Activated naive CD4-positive, alpha-beta T cell treated with Interleukin-2 at 50 U/mL for 16 hours (primary cell): Measurements from ENCODE around the gene ARFGAP1.

Experiments used
- DNase-seq: peaks from one replicate; pipeline ENCODE4 v3.0.0-alpha.2; 2020

The ARFGAP1 gene

DNA sequence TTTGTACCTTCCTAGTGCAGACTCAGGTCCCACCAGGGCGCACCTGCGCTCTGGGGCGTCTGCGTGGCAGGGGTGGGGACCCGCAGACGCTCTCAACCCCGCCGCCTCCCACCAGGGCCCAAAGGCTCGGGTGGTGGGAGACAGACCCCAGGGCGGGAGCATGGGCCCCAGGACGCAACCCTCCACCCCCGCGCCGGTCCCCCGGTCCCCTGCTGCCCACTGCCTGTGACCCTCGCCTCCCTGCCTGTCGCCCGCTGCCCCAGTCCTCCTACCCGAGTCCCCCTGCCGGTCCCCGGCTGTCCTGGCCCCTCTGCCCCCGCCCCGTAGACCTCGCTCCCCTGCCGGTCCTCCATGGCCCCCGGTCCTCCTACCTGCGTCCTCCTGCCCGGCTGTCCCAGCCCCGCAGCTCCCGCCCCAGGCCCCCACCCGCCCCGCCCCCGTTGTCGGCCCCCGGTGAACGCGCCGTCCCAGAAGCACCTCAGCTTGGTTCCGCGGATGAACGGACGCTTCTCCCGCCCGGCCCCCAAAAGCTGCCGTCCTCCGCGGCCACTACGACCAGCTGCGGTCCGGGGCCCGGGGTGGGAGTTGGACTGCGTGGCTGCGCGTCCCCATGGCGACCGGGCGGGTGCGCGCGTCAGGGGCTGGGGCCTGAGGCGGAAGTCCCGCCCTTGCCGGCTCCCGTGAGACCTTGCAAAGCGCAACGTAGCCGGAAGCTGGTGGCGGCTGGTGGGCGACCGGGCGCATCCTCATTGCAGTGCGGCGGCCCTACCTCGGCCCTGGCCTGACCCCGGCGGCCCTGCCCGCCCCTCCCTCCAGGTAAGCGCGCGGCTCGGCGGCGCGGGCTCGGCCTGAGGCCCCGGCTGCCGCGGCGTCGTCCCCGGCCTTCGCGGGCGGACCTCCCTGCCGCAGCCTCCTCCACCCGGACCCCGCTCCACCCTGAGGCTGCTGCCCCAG, at the start of gene ARFGAP1:
Gene ARFGAP1 (plus strand): TSS at position 709 of the 954 bp plus-strand sequence. CDS start 2,768 bp downstream, outside the sequence.
- peak; percentile 94 for DNase-seq

DNA sequence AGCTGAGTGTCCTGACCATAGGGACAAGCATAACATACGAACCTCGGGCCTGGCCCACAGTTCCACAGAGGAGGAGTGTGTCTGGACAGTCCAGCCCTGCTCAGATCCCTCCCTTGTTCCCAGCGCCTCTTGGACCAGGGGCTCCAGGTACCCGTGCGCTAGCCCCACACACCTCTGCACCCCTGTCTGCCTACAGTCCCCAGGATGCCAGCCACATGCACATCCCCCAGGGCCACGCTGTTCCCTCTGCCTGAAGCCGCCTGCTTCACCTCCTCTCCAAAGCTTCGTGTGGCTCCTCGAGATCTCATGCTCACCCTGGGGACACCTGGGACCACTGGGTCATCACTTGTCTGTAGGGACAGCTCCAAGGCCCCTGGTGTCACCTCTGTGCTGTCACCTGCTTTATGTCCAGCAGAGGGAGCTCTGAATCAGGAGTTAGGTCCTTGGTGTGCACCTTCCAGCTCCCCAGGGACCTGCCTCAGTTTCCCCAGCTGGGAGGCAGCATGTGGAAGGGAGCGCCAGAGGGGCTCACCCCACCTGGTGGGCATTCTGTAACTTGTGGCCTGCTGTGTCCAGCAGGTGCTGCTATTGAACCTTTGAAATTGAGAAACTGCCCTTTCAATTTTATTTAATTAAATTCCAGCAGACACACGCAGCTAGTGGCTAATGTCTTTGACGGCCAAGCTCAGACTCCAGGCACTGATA, 49.3 kb upstream of the ARFGAP1 start:
- peak; percentile 49 for DNase-seq

DNA sequence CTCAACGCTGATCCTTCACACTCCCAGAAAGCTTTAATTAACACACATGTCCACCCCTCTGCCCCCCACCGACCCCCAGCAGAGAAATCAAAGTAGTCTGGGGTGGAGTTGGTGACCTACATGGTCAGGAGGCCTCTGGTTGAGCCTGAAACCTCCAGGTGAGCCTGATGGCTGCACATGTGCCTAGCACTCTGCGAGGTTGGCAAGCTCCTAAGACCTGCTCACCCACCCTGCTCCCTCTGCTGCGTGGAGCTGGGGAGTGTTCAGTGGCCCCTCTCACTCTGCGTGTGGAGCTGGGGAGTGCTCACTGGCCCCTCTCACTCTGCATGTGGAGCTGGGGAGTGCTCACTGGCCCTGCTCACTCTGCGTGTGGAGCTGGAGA, 48.8 kb upstream of the ARFGAP1 start:
- DNase-seq, result no peak

DNA sequence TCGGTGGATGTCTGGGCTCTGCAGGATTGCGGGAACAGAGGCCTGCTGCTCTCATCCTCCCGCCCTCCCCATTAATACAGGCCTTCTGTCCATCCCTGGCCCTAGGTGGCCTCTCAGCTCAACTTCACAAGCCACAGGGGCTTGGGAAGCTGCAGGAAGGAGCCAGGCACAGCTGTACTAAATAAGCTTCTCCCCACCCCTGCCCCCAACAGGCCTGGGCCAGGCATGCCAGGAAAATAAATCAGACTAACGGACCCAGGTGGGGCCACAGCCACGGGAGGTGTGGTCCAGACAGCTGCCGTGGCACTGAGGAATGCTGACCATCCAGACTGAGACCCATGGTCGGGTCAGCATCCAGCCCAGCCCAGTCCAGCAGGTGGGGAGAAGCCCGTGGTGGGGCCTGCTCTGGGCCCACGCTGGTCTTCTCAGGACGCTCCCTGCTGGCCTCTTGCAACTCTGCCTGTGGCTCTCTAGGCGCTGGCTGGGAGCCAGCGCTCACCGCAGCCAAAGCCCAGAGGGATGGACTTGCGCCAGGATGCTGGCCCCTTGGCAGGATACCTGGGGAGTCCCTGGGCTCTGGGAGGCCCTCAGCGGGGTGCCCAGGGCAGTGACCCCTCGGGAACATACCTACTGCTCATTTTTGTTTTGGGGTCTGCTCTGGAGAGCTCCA, 48.1 kb upstream of the ARFGAP1 start:
- no peak for DNase-seq

DNA sequence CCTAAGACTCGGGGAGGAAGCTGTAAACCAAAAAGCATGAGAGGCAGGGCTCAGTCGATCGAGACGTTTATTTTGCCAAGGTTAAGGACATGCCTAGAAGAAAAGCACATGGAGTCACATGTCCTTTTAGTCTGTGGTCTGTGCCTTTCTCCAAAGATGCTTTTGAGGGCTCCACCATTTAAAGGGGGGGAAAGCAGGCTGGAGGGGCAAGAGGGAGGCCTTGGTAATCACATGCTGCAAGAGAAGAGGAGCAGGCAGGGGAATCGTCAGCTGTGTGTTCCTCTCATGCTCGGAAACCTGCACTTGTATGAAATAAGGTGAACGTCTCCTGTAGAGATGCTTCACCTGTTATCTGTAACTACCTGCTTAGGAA, 47.5 kb upstream of the ARFGAP1 start:
- DNase-seq, result no peak

DNA sequence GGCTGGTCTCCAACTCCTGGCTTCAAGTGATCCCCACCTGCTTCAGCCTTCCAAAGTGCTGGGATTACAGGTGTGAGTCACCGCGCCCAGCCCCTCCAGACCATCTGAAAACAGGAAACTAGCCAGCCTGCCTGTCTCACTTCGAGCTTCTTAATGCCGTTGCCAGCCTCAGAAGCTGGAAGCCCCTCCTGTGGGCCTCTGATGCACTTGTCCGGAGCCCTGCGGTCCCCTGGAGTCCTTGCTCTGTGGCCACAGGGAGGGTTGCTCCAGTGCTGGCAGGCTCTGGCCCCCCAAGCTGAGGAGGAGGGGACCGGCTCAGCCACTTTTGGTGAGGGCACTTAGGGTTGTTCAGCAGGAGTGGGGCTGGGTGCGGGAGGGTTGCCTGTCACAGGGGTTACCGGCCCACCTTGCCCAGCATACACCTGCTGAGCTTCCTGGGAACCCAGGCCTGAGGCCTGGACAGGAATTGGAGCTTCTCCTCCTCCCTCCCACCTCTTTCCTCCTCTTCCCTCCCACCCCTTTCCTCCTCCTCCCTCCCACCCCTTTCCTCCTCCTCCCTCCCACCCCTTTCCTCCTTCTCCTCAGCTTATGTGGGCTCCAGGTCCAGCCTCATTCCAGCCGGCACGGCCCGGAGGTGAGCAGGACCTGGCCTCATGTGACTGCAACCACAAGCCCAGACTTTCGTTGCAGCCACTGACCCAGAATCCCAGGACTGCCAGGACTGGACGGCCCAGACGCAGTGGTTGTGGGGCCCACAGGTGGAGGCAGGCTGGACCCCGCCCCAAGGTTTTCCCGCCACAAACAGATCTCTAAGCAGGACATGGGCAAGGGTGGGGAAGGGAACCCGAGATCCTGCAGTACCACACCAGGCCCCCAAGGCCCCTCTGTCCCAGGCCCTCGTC, 46.3 kb upstream of the ARFGAP1 start:
- no peak for DNase-seq

DNA sequence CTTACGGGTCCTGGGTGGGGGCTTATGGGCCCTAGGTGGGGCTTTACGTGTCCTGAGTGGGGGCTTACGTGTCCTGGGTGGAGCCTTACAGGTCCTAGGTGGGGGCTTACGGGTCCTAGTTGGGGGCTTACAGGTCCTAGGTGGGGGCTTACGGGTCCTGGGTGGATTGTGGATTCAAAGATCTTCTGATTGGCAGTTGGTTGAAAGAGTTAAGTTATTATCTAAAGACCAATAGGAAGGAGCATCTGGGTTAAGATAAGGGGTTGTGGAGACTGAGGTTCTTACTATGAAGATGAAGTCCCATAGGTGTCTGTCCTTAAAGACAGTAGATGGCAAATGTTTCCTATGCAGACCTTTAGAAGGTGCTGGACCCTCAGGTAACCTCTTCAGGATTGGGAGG, 45.4 kb upstream of the ARFGAP1 start:
- no peak for DNase-seq

DNA sequence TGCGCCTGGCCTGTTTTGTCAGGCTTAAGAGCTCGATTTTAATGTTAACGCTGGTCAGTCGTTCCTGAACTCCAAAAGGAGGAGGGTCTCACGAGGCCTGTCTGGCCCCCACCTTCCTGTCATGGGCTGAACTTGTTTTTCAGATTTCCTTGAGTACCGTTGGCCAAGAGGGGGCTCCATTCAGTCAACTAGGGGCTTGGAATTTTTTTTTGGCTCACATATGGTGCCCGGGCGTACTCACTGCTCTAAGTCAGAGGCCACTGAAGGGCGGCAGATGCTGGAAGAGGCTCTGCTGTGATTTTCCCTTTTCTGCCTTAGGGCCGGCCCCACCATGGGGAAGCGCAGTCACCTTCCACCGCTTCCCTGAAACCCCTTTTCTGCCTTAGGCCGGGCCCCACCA, 43.8 kb upstream of the ARFGAP1 start:
- DNase-seq, result no peak

DNA sequence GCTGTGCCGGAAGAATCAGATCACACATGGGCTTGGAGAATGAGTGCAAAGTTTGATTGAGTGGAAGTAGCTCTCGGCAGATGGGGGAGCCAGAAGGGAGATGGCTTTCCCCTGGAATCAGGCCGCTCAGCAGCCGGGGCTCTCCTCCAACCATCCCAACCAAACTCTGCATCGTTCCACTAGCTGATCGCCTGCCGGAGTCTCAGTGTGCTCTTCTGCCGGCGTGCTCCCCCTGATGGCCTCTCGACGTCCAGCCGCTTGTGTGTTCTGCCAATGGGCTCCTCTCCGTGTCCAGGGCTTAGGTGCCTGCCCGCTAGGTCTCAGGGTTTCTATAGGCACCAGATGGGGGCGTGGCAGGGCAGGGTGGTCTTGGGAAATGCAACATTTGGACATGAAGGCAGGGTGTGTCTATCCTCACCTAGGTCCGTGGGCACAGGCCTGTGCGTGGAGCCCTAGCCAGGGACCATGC, 41.8 kb upstream of the ARFGAP1 start:
- no peak for DNase-seq

DNA sequence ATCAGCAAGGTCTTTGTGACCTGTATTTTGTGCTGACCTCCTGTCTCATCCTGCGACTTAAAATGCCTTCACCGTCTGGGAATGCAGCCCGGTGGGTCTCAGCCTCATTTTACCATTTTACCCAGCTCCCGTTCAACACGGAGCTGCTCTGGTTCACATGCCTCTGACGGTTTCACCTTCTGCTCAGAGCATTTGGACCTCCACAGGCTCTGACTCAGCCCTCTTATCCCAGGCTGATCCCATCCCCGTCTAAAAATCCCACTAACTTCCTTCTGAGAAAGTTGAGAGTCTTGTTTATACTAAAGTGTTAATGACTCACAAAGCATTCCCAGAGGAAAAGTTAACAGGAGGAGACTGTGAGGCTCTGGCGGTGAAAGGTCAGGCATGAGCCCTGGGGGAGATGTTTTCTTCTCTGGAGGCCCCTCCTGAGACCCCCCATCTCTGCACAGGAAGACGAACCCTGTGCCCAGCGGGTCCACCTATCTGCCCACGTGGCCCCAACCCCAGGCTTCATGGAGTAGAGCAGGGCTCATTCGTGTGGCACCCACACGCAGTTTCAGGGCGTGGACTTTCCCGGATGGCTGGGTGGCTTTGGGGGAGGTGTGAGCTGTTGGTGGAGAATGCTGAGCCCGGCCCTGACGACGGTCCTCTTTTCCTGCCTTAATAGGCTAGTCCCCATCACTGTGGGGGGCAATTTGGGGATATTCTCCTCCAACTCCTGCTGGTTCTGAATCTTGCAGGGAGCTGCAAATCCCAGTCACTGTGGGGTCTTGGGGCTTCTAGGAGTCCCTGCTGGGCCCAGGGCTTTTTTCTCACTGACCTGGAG, 40.2 kb upstream of the ARFGAP1 start:
- DNase-seq, result no peak

DNA sequence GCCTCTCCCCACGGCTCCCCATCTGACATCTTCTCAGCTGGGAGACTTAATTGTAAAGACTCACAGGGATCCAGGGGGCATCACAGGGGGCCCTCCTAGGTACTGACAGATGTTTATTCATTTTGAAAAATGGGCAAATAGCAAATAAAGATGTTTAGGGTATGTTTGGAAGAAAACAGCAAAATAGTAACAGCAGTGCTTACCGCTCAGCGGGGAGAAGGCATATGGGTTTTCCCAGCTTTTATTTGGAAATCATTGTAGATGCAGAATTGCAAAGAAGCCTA, 39.6 kb upstream of the ARFGAP1 start:
- no peak for DNase-seq

DNA sequence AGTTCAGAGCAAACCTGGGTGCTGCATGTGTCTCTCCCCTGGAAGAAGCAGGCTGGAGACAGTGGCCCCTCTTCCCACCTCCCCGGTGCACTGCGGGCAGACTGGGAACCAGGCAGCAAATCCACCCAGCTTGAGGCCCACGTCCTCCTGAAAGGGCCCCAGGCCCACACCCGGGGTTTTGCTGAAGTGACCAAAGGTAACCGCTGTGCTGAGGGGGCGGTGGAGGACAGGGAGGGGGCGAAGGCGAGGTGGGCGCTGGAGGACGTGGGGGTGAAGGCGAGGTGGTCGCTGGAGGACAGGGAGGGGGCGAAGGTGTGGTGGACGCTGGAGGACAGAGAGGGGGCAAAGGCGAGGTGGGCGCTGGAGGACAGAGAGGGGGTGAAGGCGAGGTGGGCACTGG, 38.7 kb upstream of the ARFGAP1 start:
- no peak for DNase-seq

DNA sequence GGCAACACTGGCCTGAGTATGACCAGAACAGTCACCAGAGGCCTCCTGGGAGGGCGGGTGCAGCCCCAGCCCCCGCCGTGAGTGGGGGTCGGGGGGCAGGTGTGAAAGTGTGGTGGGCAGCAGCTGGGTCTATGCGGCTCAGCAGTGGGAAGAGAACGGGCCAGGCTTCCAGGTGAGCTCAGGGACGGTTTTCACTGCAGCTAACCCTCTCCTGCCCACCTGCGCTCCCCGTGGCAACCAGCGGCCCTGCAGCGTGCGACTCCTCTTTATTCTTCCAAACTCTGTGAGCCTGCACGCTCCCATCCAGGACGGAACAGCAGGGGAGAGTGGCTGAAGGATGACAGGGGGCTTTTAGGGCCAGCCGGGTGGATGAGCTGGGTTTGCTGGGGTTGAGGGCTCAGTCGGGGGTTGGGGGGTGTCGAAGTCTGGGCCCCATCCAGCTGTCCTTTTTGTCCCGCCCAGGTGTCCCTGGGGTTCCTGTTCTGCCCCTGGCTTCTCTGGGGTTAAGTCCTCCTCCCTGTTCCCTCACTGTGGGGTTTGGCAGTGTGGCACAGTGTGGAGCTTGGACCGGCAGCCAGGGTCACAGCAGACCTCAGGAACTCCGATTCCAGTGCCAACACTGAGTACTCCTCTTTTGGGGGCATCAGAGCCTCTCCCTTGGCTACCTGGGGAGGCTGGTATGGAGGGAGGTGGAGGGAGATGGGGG, 37.8 kb upstream of the ARFGAP1 start:
- DNase-seq, result peak; percentile 18

DNA sequence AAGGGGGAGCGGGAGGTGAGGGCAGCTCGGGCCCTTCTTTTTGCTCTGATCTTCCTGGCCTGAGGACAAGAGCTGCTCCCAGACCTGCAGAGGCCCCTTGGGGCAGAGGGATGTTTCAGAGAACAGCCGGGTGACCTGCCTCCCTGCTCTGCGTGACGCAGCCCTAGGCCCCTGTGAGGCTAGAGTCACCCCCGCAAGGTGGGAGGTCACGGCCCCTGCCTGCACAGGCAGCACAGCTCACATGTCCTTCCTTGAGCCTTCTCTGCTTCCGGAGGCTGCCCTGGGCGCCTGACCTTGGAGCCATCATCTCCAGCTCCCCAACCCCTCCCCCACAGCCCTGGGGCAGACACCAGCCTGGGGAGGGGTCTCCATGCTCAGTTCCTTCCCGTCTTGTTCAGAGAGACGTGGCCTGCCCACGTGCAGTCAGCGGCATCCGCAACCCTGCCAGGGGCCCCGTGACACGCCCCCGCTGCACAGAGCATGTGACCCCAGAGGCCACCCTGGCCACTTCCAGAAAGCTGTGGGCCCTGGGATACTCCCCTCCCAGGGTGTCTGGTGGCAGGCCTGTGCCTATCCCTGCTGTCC, 37.1 kb upstream of the ARFGAP1 start, which contains the start of gene BIRC7:
Gene BIRC7 (plus strand): TSS at position 507 of the 585 bp plus-strand sequence. CDS start 192 bp downstream, outside the sequence.
- no peak for DNase-seq

DNA sequence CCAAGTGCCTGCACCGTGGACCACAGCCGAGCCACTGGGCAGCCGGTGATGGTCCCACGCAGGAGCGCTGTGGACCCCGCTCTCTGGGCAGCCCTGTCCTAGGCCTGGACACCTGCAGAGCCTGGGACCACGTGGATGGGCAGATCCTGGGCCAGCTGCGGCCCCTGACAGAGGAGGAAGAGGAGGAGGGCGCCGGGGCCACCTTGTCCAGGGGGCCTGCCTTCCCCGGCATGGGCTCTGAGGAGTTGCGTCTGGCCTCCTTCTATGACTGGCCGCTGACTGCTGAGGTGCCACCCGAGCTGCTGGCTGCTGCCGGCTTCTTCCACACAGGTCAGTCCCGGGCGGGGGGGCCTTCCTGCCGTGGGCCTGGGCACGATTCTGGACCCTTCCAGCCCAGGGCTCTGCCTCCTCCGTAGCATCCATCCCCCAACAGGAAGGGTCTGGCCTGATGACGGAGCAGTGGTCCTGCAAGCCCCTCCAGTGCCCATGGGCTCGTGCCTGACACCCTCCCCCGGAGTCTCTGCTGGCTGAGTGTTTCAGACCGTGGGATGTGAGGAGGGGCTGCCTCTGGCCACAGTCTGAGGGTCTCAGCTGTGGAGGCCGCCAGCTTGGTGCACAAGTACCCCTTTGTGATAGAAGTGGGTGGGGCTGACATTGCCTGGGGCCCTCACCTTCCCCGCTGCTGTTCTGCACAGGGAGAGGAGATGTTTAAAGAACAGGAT, 36.3 kb upstream of the ARFGAP1 start:
- DNase-seq, result no peak

DNA sequence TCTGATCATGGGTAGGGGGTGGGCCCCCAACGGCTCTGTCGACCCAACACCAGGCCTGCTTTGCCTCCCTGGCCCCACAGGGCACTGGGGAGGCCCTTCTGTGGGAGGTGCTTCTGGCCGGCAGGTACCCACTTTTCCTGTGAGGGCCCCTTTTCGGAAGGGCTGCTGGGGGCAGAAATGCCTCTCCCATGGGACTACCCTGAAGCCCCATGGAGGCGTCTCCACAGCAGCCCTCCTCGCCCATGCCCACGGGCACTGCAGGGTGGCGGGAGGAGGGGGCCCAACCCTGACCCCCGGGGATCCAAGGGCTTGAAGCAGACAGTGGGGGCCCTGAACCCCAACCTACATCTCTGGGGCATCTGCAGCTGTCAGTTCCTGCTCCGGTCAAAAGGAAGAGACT, 34.6 kb upstream of the ARFGAP1 start:
- DNase-seq, result no peak

DNA sequence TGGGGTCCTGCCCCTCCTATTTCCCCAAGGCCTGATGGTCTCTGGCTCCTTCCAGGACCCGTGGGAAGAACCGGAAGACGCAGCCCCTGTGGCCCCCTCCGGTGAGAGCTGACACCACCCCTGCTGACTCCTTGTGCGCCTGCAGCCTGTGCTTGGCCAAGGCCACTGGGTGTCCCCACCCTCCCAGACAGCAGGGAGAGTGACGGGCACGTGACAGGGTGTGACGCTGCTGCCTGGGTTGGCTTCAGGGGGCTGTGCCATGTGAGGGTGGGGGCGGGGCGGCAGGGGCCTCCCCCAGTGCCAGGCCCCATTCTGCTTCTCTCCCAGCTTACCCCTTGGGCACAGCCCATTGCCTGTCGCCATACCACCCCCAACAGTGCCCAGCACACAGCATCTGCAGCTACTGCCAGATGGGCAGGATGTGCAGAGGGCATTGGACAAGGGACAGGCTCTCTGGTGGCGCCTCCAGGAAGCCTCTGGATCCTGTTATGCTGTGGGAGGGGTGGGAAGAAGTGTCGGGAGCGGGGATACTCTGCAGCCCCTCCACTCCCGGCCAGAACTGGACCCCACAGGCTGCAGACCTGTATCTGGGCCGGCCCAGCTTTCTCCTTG, 34.0 kb upstream of the ARFGAP1 start:
- no peak for DNase-seq

DNA sequence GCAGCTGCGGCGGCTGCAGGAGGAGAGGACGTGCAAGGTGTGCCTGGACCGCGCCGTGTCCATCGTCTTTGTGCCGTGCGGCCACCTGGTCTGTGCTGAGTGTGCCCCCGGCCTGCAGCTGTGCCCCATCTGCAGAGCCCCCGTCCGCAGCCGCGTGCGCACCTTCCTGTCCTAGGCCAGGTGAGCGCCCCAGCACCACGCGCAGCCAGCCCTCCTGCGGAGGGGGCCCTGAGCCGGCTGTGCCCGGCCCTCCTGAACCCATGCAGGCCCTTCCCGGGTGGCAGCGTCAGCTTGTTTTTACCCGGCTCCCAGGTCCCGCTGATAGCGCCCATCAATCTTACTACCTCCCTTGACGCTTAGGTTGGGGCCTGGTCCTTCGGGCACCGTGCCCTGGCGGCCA, 33.2 kb upstream of the ARFGAP1 start:
- no peak for DNase-seq

DNA sequence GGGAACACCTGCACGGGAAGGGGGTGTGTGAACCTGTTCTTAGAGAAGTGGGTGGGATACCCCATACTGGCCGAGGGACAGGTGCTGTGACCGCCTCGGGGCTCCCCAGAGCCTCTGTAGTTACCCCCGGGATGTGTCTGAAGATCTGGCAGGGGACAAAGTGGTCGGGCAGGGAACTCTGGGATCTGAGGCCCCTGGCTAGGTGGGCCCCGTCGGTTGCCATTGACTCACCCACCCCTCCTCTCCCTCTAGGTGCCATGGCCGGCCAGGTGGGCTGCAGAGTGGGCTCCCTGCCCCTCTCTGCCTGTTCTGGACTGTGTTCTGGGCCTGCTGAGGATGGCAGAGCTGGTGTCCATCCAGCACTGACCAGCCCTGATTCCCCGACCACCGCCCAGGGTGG, 32.6 kb upstream of the ARFGAP1 start:
- DNase-seq, result no peak
